ENCODE data around the gene CACNB2. TPM values are rescaled to one million over a fixed set of nuclear protein-coding genes. Genes with fewer than 3 reads are reported as not detected.

The CACNB2 gene
- total RNA-seq, 1 experiment from 2014 or later, result 3.2 TPM

DNA sequence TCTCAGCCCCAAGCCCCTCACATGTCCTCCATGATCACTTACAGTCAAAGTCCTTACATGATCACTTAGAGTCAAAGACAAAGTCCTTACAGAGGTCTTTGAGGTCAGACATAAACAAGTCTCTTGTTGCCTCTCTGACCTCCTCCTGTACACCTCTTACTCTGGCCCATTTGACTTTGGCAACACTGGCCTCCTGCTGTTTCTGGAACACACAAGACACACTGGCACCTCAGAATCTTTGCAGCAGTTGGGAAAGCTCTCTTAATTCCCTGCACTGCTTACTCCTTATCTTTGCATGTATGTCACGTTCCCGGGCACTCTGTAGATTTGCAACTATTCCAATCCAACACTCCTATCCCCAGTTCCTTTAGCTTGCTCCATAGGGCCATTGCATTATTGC lies 408.9 kb downstream of the CACNB2 start (continued):
- TF ChIP-seq, protein P1, sequence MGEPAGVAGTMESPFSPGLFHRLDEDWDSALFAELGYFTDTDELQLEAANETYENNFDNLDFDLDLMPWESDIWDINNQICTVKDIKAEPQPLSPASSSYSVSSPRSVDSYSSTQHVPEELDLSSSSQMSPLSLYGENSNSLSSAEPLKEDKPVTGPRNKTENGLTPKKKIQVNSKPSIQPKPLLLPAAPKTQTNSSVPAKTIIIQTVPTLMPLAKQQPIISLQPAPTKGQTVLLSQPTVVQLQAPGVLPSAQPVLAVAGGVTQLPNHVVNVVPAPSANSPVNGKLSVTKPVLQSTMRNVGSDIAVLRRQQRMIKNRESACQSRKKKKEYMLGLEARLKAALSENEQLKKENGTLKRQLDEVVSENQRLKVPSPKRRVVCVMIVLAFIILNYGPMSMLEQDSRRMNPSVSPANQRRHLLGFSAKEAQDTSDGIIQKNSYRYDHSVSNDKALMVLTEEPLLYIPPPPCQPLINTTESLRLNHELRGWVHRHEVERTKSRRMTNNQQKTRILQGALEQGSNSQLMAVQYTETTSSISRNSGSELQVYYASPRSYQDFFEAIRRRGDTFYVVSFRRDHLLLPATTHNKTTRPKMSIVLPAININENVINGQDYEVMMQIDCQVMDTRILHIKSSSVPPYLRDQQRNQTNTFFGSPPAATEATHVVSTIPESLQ (CRISPR knock-in tag; IDR thresholded peaks at IDR 0.05), result no peak
- TF ChIP-seq JAZF1 (CRISPR knock-in tag; IDR thresholded peaks at IDR 0.05), result no peak
- no peak for TF ChIP-seq NR3C1 (CRISPR knock-in tag; conservative IDR thresholded peaks at IDR 0.05; ENCODE audit: low read depth)
- no peak for TF ChIP-seq MYBL2 (CRISPR knock-in tag; IDR thresholded peaks at IDR 0.05)

DNA sequence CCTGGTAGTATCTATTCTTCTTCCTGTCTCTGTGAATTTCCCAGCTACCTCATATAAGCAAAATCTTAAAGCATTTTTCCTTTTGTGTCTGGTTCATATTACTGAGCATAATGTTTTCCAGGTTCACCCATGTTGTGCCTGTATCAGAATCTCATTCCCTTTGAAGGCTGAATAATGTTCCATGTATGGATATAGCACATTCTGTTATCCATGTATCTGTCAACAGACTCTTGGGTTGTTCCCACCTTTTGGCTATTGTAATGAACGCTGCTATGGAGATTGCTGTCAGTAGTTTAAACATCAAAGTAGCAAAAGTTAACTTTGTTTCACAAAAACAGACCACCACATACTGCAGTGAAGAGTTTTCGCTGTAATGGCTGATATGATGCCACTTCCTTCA lies 411.2 kb downstream of the CACNB2 start:
- no peak for DNase-seq (ENCODE audit: low spot score)
- TF ChIP-seq ATF2 (CRISPR knock-in tag; IDR thresholded peaks at IDR 0.05; ENCODE audit: borderline replicate concordance, low read depth), result no peak
- TF ChIP-seq, protein P2, sequence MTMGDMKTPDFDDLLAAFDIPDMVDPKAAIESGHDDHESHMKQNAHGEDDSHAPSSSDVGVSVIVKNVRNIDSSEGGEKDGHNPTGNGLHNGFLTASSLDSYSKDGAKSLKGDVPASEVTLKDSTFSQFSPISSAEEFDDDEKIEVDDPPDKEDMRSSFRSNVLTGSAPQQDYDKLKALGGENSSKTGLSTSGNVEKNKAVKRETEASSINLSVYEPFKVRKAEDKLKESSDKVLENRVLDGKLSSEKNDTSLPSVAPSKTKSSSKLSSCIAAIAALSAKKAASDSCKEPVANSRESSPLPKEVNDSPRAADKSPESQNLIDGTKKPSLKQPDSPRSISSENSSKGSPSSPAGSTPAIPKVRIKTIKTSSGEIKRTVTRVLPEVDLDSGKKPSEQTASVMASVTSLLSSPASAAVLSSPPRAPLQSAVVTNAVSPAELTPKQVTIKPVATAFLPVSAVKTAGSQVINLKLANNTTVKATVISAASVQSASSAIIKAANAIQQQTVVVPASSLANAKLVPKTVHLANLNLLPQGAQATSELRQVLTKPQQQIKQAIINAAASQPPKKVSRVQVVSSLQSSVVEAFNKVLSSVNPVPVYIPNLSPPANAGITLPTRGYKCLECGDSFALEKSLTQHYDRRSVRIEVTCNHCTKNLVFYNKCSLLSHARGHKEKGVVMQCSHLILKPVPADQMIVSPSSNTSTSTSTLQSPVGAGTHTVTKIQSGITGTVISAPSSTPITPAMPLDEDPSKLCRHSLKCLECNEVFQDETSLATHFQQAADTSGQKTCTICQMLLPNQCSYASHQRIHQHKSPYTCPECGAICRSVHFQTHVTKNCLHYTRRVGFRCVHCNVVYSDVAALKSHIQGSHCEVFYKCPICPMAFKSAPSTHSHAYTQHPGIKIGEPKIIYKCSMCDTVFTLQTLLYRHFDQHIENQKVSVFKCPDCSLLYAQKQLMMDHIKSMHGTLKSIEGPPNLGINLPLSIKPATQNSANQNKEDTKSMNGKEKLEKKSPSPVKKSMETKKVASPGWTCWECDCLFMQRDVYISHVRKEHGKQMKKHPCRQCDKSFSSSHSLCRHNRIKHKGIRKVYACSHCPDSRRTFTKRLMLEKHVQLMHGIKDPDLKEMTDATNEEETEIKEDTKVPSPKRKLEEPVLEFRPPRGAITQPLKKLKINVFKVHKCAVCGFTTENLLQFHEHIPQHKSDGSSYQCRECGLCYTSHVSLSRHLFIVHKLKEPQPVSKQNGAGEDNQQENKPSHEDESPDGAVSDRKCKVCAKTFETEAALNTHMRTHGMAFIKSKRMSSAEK (CRISPR knock-in tag; IDR thresholded peaks at IDR 0.05; ENCODE audit: borderline replicate concordance), result no peak
- TF ChIP-seq AR (CRISPR knock-in tag; IDR thresholded peaks at IDR 0.05), result no peak
- no peak for TF ChIP-seq OVOL2 (CRISPR knock-in tag; IDR thresholded peaks at IDR 0.05; ENCODE audit: borderline replicate concordance)
- TF ChIP-seq NFATC4 (CRISPR knock-in tag; IDR thresholded peaks at IDR 0.05), result no peak
- no peak for TF ChIP-seq HMGXB4 (CRISPR knock-in tag; IDR thresholded peaks at IDR 0.05)
- peaks cover 9% of the 10 kb centered on the region for H3K36me3 Mint-ChIP-seq
- ATAC-seq, result no peak
- H3K27ac Mint-ChIP-seq, result no peak overlapping the region
- no peak overlapping the region for H3K4me3 Mint-ChIP-seq
- H3K4me1 Mint-ChIP-seq, result no peaks in the 10 kb centered on the region
- no peaks in the 10 kb centered on the region for H3K9me3 Mint-ChIP-seq
- ChIA-PET CTCF (no interaction called here), POLR2A (interaction anchor here (0.7 kb wide), 1 partner anchor 16 kb away, joined by 3 read pairs; no protein-coding TSS in a partner anchor)
- H3K27me3 Mint-ChIP-seq (ENCODE audit: low read depth), result no peaks in the 10 kb centered on the region

GRCh38 chr10:18554479-18554878 lies 414.3 kb downstream of the CACNB2 start:
- Mint-ChIP-seq H3K4me1 (no peaks in the 10 kb centered on the region), H3K9me3 (no peaks in the 10 kb centered on the region), H3K36me3 (peaks cover 9% of the 10 kb centered on the region), H3K27ac (no peak overlapping the region), H3K27me3 (ENCODE audit: low read depth) (no peaks in the 10 kb centered on the region), H3K4me3 (no peak overlapping the region)
- ATAC-seq, result no peak
- no peak for DNase-seq (ENCODE audit: low spot score)
- CTCF ChIA-PET, result no interaction called here
- POLR2A ChIA-PET, result no interaction called here
- TF ChIP-seq GRHL2 (CRISPR knock-in tag; IDR thresholded peaks at IDR 0.05; ENCODE audit: insufficient replicate concordance, severe bottlenecking), result no peak
- TF ChIP-seq CREM (CRISPR knock-in tag; IDR thresholded peaks at IDR 0.05), result no peak
- no peak for TF ChIP-seq ZNF416 (CRISPR knock-in tag; IDR thresholded peaks at IDR 0.05)
- no peak for TF ChIP-seq RORB (CRISPR knock-in tag; IDR thresholded peaks at IDR 0.05)
- no peak for TF ChIP-seq USF2 (CRISPR knock-in tag; IDR thresholded peaks at IDR 0.05)
